CD14-positive monocyte (primary cell): Measurements from ENCODE around the gene MCC. TPM values are rescaled to one million over a fixed set of nuclear protein-coding genes. Genes with fewer than 3 reads are reported as not detected.

Source experiments
- DNase-seq, 3 donors: peaks; one replicate each; pipeline ENCODE4 v3.0.0-alpha.2; 2011 to 2022
- H2AFZ ChIP-seq: 2 replicates; pipeline ENCODE4 v1.6.0; 2012; ENCODE audit warnings: mild to moderate bottlenecking, low read depth, low read length, inconsistent platforms; ENCODE audit not compliant: insufficient read depth, poor library complexity, severe bottlenecking
- H3K27ac ChIP-seq, 2 donors: 1 replicate in 1 of 2; 2 replicates in 1 of 2; pipeline ENCODE4 v1.5.1; 2012 to 2013; ENCODE audit warnings: low read length in 2 of 2, control low read depth in 1 of 2, inconsistent platforms in 1 of 2, low read depth in 1 of 2, mild to moderate bottlenecking in 1 of 2
- H3K27me3 ChIP-seq, 2 donors: one replicate each; pipeline versions ENCODE4 v1.6.0 to v1.6.1; 2011 to 2013; ENCODE audit warnings: low read length in 2 of 2; ENCODE audit not compliant: control insufficient read depth in 2 of 2, insufficient read depth in 2 of 2
- H3K36me3 ChIP-seq, 2 donors: replicated peaks in 1 of 2; 1 replicate in 1 of 2; 2 replicates in 1 of 2; pipeline versions ENCODE4 v1.5.1 to v1.6.1; 2012 to 2013; ENCODE audit warnings: low read length in 2 of 2, control low read depth in 1 of 2, inconsistent platforms in 1 of 2, mild to moderate bottlenecking in 1 of 2; ENCODE audit not compliant: insufficient read depth in 2 of 2, control insufficient read depth in 1 of 2
- H3K4me1 ChIP-seq, 2 donors: 1 replicate in 1 of 2; 2 replicates in 1 of 2; pipeline versions ENCODE4 v1.5.1 to v1.6.1; 2012 to 2013; ENCODE audit warnings: low read length in 2 of 2, control low read depth in 1 of 2, inconsistent platforms in 1 of 2, mild to moderate bottlenecking in 1 of 2, moderate library complexity in 1 of 2; ENCODE audit not compliant: insufficient read depth in 2 of 2, control insufficient read depth in 1 of 2
- H3K4me2 ChIP-seq: replicated peaks from 2 replicates; pipeline ENCODE3; 2012; ENCODE audit warnings: low read length, moderate library complexity, mild to moderate bottlenecking; ENCODE audit not compliant: poor library complexity, severe bottlenecking; ENCODE audit errors: extremely low read depth
- H3K4me3 ChIP-seq, 3 experiments: fragments of 200-600 bp in 1 of 3; sonication (generic) in 1 of 3; replicated peaks in 1 of 3; 1 replicate in 2 of 3; 2 replicates in 1 of 3; pipeline ENCODE4 v1.5.1; 2011 to 2013; ENCODE audit warnings: low read length in 3 of 3, mild to moderate bottlenecking in 3 of 3, control low read depth in 2 of 3, low read depth in 2 of 3, inconsistent platforms in 1 of 3, moderate library complexity in 1 of 3
- H3K79me2 ChIP-seq: 2 replicates; pipeline ENCODE4 v1.6.0; 2012; ENCODE audit warnings: mild to moderate bottlenecking, control low read depth, inconsistent platforms, low read length, moderate library complexity; ENCODE audit not compliant: insufficient read depth
- H3K9ac ChIP-seq: 2 replicates; pipeline ENCODE4 v1.6.0; 2017; ENCODE audit warnings: low read length, mild to moderate bottlenecking; ENCODE audit not compliant: insufficient read depth, poor library complexity, severe bottlenecking
- H3K9me3 ChIP-seq, 2 donors: replicated peaks in 1 of 2; 1 replicate in 1 of 2; 2 replicates in 1 of 2; pipeline versions ENCODE4 v1.5.1 to v1.6.1; 2012 to 2013; ENCODE audit warnings: low read length in 2 of 2, control low read depth in 1 of 2; ENCODE audit not compliant: control insufficient read depth in 1 of 2, insufficient read depth in 1 of 2
- H4K20me1 ChIP-seq: 2 replicates; pipeline ENCODE4 v1.6.0; 2012; ENCODE audit warnings: mild to moderate bottlenecking, low read length, control low read depth, moderate library complexity; ENCODE audit not compliant: insufficient read depth
- H3K27ac Mint-ChIP-seq, 7 donors: one replicate each; pipeline ENCODE4 v1.8.0; 2020; ENCODE audit warnings: mild to moderate bottlenecking in 7 of 7, mixed read lengths in 7 of 7, moderate library complexity in 6 of 7, inconsistent platforms in 2 of 7
- H3K27me3 Mint-ChIP-seq, 3 donors: one replicate each; pipeline ENCODE4 v1.8.0; 2021 to 2022; ENCODE audit warnings: low read depth in 3 of 3, mild to moderate bottlenecking in 3 of 3, mixed read lengths in 3 of 3, moderate library complexity in 3 of 3, inconsistent platforms in 1 of 3
- H3K36me3 Mint-ChIP-seq, 2 donors: one replicate each; pipeline ENCODE4 v1.8.0; 2020; ENCODE audit warnings: mixed read lengths in 2 of 2, inconsistent platforms in 1 of 2, mild to moderate bottlenecking in 1 of 2
- H3K4me1 Mint-ChIP-seq: one replicate; pipeline ENCODE4 v1.8.0; 2020; ENCODE audit warnings: mild to moderate bottlenecking, mixed read lengths
- H3K4me3 Mint-ChIP-seq, 2 donors: one replicate each; pipeline ENCODE4 v1.8.0; 2020; ENCODE audit warnings: mild to moderate bottlenecking in 2 of 2, mixed read lengths in 2 of 2, moderate library complexity in 1 of 2
- H3K9me3 Mint-ChIP-seq, 7 donors: one replicate each; pipeline ENCODE4 v1.8.0; 2020 to 2022; ENCODE audit warnings: mixed read lengths in 7 of 7, mild to moderate bottlenecking in 6 of 7, moderate library complexity in 6 of 7, inconsistent platforms in 2 of 7
- WGBS: methylation state at CpG from one replicate; pipeline ENCODE4 v1.1.5; 2013; ENCODE audit warnings: missing lambda C conversion rate; ENCODE audit not compliant: insufficient coverage; 5-methylcytosine and 5-hydroxymethylcytosine counted together
- intact Hi-C, 2 donors: fragments of 100-400 bp; cut with micrococcal nuclease; formaldehyde crosslinking; loops; one replicate each; pipeline versions ENCODE4 v1.15.0 to v1.15.1; 2023
- polyA plus RNA-seq, 3 donors: library from polyadenylated mRNA; depleted of rRNA in 1 of 3; unstranded in 2 of 3; stranded (reverse) in 1 of 3; fragments of 300-500 nt in 2 of 3; fragments of >200 nt in 1 of 3; fragmentation: Illumina TruSeq in 2 of 3; gene quantifications; 1 replicate in 2 of 3; 2 replicates in 1 of 3; pipeline ENCODE4 v1.2.3, GENCODE V29; 2012 to 2021
- TF ChIP-seq, protein P1 (sequence below): fragments of 200-600 bp; IDR thresholded peaks from one replicate; pipeline ENCODE4 v1.8.0; 2022; ENCODE audit warnings: antibody characterized with exemption, mild to moderate bottlenecking

The MCC gene
- polyA plus RNA-seq, 3 donors, result 0.09 TPM; not detected in 2

DNA sequence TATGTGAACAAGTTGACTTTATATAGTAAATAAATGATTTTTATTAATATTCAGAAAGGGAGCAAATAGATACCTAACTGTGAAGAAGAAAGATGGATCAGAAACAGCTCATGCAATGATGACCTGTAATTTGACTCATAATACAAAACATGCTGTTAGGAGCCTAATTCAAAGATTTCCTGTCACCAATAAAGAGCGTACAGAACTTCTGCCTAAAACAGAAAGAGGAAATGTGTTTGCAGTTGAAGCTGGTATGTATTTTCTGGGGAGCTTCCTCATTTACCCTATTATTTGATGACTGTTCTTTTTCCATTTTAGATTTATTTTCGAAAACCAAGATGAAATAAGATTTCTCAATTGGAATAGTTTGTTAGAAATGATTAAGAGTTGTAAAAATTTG lies 36.7 kb upstream of the MCC start:
- Histone ChIP-seq H3K36me3 (peaks cover 4 to 24% of the 10 kb centered on the region in 2 donors), H3K9ac (no peak overlapping the region), H3K4me2 (peak overlapping the region; percentile 40), H3K79me2 (peaks cover 34% of the 10 kb centered on the region), H2AFZ (no peak overlapping the region), H3K9me3 (no peaks in the 10 kb centered on the region), H3K4me1 (peaks cover 15 to 21% of the 10 kb centered on the region in 2 donors), H3K4me3 (peak overlapping the region; percentile 9 to 27 (median 25)), H4K20me1 (no peaks in the 10 kb centered on the region), H3K27me3 (no peaks in the 10 kb centered on the region), H3K27ac (peak overlapping the region in 1 of 2 donors; percentile 63)
- intact Hi-C loops, result no loop called here
- Mint-ChIP-seq H3K9me3 (peaks cover 0 to 2% (median 0%) of the 10 kb centered on the region in 7 donors), H3K27ac (peak overlapping the region in 6 of 7 donors; percentile 54 to 73 (median 68)), H3K36me3 (peaks cover 22 to 31% of the 10 kb centered on the region in 2 donors), H3K27me3 (no peaks in the 10 kb centered on the region), H3K4me1 (peaks cover 12% of the 10 kb centered on the region), H3K4me3 (peak overlapping the region in 1 of 2 donors; percentile 42)
- DNase-seq, result peak; percentile 67 to 74 (median 74)
- TF ChIP-seq, protein P1, sequence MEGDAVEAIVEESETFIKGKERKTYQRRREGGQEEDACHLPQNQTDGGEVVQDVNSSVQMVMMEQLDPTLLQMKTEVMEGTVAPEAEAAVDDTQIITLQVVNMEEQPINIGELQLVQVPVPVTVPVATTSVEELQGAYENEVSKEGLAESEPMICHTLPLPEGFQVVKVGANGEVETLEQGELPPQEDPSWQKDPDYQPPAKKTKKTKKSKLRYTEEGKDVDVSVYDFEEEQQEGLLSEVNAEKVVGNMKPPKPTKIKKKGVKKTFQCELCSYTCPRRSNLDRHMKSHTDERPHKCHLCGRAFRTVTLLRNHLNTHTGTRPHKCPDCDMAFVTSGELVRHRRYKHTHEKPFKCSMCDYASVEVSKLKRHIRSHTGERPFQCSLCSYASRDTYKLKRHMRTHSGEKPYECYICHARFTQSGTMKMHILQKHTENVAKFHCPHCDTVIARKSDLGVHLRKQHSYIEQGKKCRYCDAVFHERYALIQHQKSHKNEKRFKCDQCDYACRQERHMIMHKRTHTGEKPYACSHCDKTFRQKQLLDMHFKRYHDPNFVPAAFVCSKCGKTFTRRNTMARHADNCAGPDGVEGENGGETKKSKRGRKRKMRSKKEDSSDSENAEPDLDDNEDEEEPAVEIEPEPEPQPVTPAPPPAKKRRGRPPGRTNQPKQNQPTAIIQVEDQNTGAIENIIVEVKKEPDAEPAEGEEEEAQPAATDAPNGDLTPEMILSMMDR, result no peak
- no CpG with 5 or more reads among the region's 2 CpGs for WGBS

- Histone ChIP-seq H3K9me3 (no peaks in the 10 kb centered on the region), H3K79me2 (peaks cover 37% of the 10 kb centered on the region), H3K9ac (no peak overlapping the region), H3K4me3 (no peak overlapping the region), H3K27ac (no peak overlapping the region), H3K4me1 (peaks cover 15 to 21% of the 10 kb centered on the region in 2 donors), H3K4me2 (no peak overlapping the region), H3K27me3 (no peaks in the 10 kb centered on the region), H4K20me1 (no peaks in the 10 kb centered on the region), H3K36me3 (peaks cover 11 to 29% of the 10 kb centered on the region in 2 donors), H2AFZ (no peak overlapping the region)
- peaks cover 12% of the 10 kb centered on the region for H3K4me1 Mint-ChIP-seq
- no peak overlapping the region for H3K4me3 Mint-ChIP-seq
- H3K27me3 Mint-ChIP-seq, result no peaks in the 10 kb centered on the region
- WGBS, result no CpG with 5 or more reads among the region's 2 CpGs
- TF ChIP-seq, protein P1, result no peak
- H3K36me3 Mint-ChIP-seq, result peaks cover 27 to 35% of the 10 kb centered on the region in 2 donors
- no peak for DNase-seq
- H3K27ac Mint-ChIP-seq, result no peak overlapping the region
- no peaks in the 10 kb centered on the region for H3K9me3 Mint-ChIP-seq
- intact Hi-C loops, result no loop called here
Measured at GRCh38 chr5:113523168-113523567, 34.9 kb upstream of the MCC start.
